BJ (cell line): ENCODE results near the gene STX18. TPM values are rescaled to one million over a fixed set of nuclear protein-coding genes. Genes with fewer than 3 reads are reported as not detected.
A peak's percentile ranks its signal among the peaks of the same experiment; 100 is the strongest.

Experiments used
- CTCF ChIA-PET: fragments of 350-600 bp; formaldehyde crosslinking; extraction: SDS; loops from one replicate; lab custom pipeline; 2021; ENCODE audit warnings: antibody characterized with exemption, inconsistent platforms; lab: Yijun Ruan, JAX
- POLR2A ChIA-PET: fragments of 300-600 bp; sonication (Branson Sonifier 250); formaldehyde crosslinking; extraction: SDS; loops from one replicate; lab custom pipeline; 2021; ENCODE audit warnings: antibody characterized with exemption; lab: Charles Lee
- DNase-seq: peaks from one replicate; pipeline ENCODE4 v3.0.0-alpha.2; 2011; ENCODE audit warnings: low read depth
- H3K27me3 ChIP-seq: 2 replicates; pipeline ENCODE4 v1.6.0; 2011; ENCODE audit warnings: low read length; ENCODE audit not compliant: control insufficient read depth, insufficient read depth
- H3K36me3 ChIP-seq: 2 replicates; pipeline ENCODE4 v1.5.1; 2011; ENCODE audit warnings: low read length; ENCODE audit not compliant: control insufficient read depth, insufficient read depth
- H3K4me3 ChIP-seq: 2 replicates; pipeline ENCODE4 v1.5.1; 2011; ENCODE audit warnings: low read depth, mild to moderate bottlenecking, control low read depth, low read length
- CTCF ChIP-seq: IDR thresholded peaks from 2 replicates; pipeline ENCODE4 v1.5.1; 2011; ENCODE audit warnings: low read depth, mild to moderate bottlenecking, control low read depth, inconsistent platforms, low read length, moderate library complexity; ENCODE audit not compliant: insufficient read depth
- polyA plus RNA-seq: library from polyadenylated mRNA; depleted of rRNA; stranded (reverse); fragments of >200 nt; gene quantifications from 2 replicates; pipeline ENCODE4 v1.2.3, GENCODE V29; 2011

STX18 gene
- polyA plus RNA-seq, 1 experiment: 35.6 TPM

GRCh38 chr4:4549534-4549933 is 7.7 kb upstream of the STX18 start:
- no peak for TF ChIP-seq CTCF
- CTCF ChIA-PET: no interaction called here
- H3K27me3 ChIP-seq: no peaks in the 10 kb centered on the region
- POLR2A ChIA-PET: no interaction called here
- H3K36me3 ChIP-seq: no peaks in the 10 kb centered on the region
- no peak overlapping the region for H3K4me3 ChIP-seq
- DNase-seq: no peak

GRCh38 chr4:4542774-4543485 is 1.1 kb upstream of the STX18 start:
- no peak for TF ChIP-seq CTCF
- ChIA-PET POLR2A (interaction anchor here (1.4 kb wide), 1 partner anchor 13 kb away, joined by 7 read pairs; no protein-coding TSS in a partner anchor), CTCF (interaction anchor here (0.6 to 1.4 kb wide), 3 partner anchors 56 to 135 kb away, joined by 3 read pairs; no protein-coding TSS in a partner anchor)
- H3K4me3 ChIP-seq: peak overlapping the region; percentile 62
- H3K27me3 ChIP-seq: no peaks in the 10 kb centered on the region
- H3K36me3 ChIP-seq: no peaks in the 10 kb centered on the region
- DNase-seq: no peak

DNA sequence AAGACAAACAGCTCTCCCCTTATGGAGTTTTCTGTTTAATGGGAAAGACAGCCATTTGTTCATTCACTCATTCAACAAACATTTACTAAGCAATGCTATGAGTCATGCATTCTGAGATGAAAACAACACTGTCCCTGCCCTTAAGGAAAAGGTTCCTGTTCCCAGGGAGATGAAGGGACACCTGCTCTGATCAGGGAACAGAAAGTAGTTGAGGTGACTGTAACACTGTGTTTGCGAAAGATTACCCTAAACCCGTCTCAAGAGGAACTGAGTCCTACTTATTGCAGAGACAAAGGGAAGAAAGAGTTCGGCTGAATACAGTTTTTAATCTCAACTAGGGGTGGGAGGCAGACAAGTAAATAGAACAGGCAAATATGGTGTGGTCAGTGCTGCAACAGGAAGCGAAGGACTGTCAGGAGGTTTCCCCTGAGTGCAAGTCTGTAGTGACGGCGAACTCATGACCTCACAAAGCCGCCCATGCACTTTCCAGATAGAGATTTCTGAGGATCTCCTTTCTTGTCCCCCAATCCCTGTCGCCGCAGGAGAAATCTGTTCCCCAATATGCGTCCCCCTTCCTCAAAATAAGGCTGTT is 712 bp downstream of the STX18 start:
- ChIA-PET CTCF (interaction anchor here (0.9 to 1.2 kb wide), 2 partner anchors 65 to 77 kb away, joined by 3 read pairs; no protein-coding TSS in a partner anchor), POLR2A (no interaction called here)

GRCh38 chr4:4539481-4539880 is 2.4 kb downstream of the STX18 start:
- Histone ChIP-seq H3K36me3 (0 out of 2 replicates have a peak, but pooled peaks cover 1% of the 10 kb centered on the region), H3K27me3 (no peaks in the 10 kb centered on the region), H3K4me3 (no peak overlapping the region)
- ChIA-PET POLR2A (no interaction called here), CTCF (interaction anchor here (1.1 kb wide), 1 partner anchor 20 kb away, joined by 3 read pairs; no protein-coding TSS in a partner anchor)
- TF ChIP-seq CTCF: no peak
- DNase-seq: no peak

More for the DNA sequence above, 712 bp downstream of the STX18 start:
- H3K36me3 ChIP-seq: no peaks in the 10 kb centered on the region
- no peak for DNase-seq
- H3K27me3 ChIP-seq: no peaks in the 10 kb centered on the region
- no peak for TF ChIP-seq CTCF
- peak overlapping the region; percentile 62 for H3K4me3 ChIP-seq

DNA sequence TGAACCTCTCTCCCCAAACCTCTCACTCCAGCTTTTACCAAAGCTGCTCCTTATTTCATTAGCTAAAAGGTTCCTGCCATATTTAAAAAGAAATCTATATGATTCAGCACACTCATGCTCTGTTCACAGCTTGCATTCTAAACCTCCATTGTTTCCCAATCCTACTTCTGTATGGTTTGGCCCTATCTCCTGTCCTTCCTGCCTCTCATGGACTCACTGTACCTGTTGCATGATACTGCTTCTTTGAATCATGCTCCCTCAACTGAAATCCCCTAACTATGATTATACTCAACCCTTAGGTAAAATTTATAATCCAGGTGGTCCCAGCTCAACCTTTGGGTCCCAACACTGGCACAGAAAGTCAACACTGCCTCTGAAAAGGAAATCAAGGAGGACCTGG is 6.3 kb downstream of the STX18 start:
- CTCF ChIA-PET: interaction anchor here (0.9 to 1.6 kb wide), 3 partner anchors 17 to 344 kb away, joined by 3 read pairs; no protein-coding TSS in a partner anchor

More for the DNA sequence above, 6.3 kb downstream of the STX18 start:
- H3K4me3 ChIP-seq: no peak overlapping the region
- no peak for DNase-seq
- POLR2A ChIA-PET: no interaction called here
- no peak for TF ChIP-seq CTCF
- 0 out of 2 replicates have a peak, but pooled peaks cover 1% of the 10 kb centered on the region for H3K36me3 ChIP-seq
- no peaks in the 10 kb centered on the region for H3K27me3 ChIP-seq
